ENCODE measurements around the gene KLF18.

The KLF18 gene

DNA sequence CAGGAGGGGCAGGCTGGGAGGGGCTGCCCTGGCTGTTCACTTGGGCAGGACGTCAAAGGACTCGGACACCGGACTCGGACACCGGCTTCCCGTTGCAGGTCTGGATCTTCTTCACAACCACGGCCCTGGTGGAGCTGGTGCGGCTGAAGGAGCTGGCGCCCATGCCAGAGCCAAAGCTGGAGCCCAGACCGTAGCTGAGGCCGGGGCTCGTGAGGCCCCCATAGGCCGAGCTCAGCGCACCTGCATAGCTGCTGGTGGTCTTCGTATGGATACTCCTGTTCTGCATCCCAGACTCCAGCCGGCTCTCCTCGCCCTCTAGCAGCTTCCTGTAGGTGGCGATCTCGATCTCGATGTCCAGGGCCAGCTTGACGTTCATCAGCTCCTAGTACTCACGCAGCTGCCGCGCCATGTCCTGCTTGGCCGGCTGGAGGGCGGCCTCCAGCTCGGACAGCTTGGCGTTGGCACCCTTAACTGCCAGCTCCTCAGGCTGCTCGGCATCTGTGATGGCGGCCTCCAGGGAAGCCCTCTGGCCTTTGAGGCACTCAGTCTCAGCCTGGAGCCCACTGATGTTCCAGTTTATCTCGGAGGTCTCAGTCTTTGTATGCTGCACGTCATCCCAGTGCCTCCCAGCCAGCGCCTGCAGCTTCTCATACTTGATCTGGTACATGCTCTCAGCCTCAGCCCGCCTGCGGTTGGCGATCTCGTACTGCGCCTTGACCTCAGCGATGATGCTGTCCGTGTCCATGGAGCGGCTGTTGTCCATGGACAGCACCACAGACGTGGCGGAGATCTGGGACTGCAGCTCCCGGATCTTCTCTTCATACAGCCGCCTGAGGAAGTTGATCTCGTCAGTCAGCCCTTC lies 37.9 kb downstream of the KLF18 start:
- TF ChIP-seq, protein P1, sequence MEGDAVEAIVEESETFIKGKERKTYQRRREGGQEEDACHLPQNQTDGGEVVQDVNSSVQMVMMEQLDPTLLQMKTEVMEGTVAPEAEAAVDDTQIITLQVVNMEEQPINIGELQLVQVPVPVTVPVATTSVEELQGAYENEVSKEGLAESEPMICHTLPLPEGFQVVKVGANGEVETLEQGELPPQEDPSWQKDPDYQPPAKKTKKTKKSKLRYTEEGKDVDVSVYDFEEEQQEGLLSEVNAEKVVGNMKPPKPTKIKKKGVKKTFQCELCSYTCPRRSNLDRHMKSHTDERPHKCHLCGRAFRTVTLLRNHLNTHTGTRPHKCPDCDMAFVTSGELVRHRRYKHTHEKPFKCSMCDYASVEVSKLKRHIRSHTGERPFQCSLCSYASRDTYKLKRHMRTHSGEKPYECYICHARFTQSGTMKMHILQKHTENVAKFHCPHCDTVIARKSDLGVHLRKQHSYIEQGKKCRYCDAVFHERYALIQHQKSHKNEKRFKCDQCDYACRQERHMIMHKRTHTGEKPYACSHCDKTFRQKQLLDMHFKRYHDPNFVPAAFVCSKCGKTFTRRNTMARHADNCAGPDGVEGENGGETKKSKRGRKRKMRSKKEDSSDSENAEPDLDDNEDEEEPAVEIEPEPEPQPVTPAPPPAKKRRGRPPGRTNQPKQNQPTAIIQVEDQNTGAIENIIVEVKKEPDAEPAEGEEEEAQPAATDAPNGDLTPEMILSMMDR (IDR thresholded peaks at IDR 0.05; ENCODE audit: low read depth, low read length), result peak; percentile 35
- DNase-seq (ENCODE audit: low read depth in 2 of 2), result peak; percentile 16 to 19
- H3K4me3 ChIP-seq (replicated peaks in 1 of 2; ENCODE audit: low read depth in 2 of 2, low read length in 2 of 2), result no peak overlapping the region

DNA sequence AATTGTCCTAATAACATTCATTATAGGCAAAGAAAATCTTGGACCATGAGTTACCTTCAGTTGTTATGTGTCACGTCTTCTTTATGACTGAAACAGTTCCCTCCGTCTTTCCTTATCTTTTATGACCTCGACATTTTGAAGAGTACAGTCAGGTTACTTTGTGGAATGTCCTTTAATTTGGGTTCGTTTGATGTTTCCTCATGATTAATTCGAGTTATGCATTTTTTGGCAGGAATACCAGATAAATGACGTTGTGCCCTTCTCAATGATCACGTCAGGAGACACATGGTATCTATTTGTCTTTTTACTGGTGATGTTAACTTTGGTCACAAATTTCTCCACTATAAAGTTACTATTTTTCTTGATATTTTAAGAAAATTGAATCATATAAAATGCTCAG lies 40.1 kb downstream of the KLF18 start:
- no peak overlapping the region for H3K4me3 ChIP-seq (replicated peaks in 1 of 2; ENCODE audit: low read depth in 2 of 2, low read length in 2 of 2)
- TF ChIP-seq, protein P1 (IDR thresholded peaks at IDR 0.05; ENCODE audit: low read depth, low read length), result no peak
- DNase-seq (ENCODE audit: low read depth in 2 of 2), result peak; percentile 39 to 63

DNA sequence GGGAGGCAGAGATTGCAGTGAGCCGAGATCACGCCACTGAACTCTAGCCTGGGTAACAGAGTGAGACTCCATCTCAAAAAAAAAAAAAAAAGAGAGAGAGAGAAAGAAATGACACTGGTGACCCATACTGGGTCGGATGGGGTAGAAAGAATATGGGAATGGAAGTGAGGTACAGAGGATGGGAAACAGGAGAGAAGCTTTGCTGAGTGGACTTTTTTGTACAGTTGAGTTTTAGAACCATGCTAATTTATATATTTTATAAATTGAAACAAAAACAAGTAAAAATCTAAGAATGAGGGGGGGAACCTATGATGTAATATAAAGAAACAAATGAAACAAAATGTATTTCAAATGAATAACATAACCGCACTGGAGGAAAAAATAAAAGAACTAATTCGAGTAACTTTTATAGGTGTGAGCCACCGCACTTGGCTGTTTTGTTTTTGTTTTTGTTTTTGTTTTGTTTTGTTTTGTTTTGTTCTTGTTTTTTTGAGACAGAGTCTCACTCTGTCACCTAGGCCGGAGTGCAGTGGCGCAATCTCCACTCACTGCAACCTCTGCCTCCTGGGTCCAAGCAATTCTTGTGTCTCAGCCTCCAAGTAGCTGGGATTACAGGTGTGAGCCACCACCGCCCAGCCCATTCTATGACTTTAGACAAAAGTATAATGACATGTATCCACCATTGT lies 41.1 kb downstream of the KLF18 start:
- no peak for DNase-seq (ENCODE audit: low read depth in 2 of 2)
- TF ChIP-seq, protein P1 (IDR thresholded peaks at IDR 0.05; ENCODE audit: low read depth, low read length), result no peak
- H3K4me3 ChIP-seq (replicated peaks in 1 of 2; ENCODE audit: low read depth in 2 of 2, low read length in 2 of 2), result no peak overlapping the region

DNA sequence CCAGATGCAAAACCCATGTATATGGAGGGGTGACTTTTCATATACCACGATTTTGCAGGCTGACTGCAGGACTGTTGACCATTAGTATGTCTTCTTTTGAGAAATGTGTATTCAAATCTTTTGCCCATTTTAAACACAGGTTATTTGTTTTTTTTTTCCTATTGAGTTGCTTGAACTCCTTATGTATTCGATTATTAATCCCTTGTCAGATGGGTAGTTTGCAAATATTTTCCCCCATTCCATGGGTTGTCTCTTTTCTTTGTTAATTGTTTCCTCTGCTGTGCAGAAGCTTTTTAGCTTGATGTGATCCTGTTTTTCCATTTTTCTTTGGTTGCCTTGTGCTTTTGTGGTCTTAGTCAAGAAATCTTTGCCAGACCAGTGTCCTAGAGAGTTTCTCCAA lies 47.4 kb downstream of the KLF18 start:
- DNase-seq (ENCODE audit: low read depth in 2 of 2), result no peak
- H3K4me3 ChIP-seq (replicated peaks in 1 of 2; ENCODE audit: low read depth in 2 of 2, low read length in 2 of 2), result no peak overlapping the region
- TF ChIP-seq, protein P1 (IDR thresholded peaks at IDR 0.05; ENCODE audit: low read depth, low read length), result no peak

DNA sequence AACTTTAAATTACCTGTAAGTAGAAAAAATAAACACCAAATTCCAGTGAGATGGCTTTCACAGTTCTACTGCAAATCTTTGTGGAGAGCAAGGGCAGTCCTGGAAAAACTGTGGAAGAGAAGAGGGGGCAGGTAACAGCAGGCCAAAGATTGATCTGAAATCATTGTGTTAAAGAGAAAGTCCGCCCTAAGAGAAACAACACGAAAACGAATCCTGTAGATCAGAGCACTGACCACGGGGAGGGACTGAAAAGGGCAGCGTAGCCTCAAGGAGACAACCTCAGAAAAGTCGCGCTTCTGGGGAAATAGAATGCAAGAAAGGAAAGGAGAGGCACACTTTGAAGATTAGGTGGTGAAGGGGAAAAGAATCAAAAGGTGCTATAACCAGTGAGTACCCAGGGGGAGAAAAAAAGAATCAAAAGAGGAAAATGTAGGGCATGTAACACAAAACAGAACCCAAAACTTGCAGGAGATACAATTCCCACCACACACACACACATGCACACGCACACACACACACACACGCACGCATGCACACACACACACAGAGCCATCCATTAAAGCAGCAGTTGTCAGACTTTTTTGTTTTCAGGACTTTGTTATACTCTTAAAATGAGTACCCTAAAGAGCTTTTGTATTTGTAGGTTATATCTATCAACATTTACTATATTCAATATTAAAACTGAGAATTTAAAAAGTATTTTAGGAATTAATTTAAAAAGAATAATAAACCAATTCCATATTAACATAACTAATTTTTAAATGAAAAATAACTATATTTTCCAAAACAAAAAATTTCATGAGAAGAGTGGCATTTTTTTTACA lies 50.8 kb downstream of the KLF18 start:
- H3K4me3 ChIP-seq (replicated peaks in 1 of 2; ENCODE audit: low read depth in 2 of 2, low read length in 2 of 2), result no peak overlapping the region
- DNase-seq (ENCODE audit: low read depth in 2 of 2), result no peak
- TF ChIP-seq, protein P1 (IDR thresholded peaks at IDR 0.05; ENCODE audit: low read depth, low read length), result no peak

DNA sequence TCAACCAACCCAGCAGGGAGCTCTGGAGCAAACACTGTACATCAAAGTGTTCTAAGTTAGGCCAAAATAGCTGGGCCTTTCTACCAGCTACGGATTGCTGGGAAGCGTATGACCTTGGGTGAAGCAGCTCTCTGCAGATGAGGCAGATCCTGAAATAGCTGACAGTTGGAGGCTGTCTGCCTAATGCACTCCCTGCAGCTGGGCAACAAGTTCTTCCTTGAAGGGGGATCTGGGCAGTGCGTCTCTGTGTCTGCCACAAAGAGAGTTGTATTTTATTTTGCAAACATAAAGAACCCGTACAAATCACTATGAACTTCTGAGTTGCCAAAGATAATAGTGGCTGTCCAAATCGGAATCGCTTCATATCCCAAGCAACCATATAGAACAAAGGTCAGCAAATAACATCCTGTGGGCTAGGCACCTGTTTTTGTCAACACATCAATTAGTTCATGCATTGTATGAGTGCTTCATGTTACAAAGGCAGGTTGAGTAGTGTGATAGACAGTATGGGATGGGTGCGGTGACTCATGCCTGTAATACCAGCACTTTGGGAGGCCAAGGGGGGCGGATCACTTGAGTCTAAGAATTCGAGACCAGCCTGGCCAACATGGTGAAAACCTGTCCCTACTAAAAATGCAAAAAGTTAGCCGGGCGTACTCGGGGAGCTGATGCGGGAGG lies 51.9 kb downstream of the KLF18 start:
- DNase-seq (ENCODE audit: low read depth in 2 of 2), result no peak
- no peak overlapping the region for H3K4me3 ChIP-seq (replicated peaks in 1 of 2; ENCODE audit: low read depth in 2 of 2, low read length in 2 of 2)
- TF ChIP-seq, protein P1 (IDR thresholded peaks at IDR 0.05; ENCODE audit: low read depth, low read length), result no peak

Data from cardiac fibroblast (primary cell).